GM12865 (cell line): ENCODE data around the gene OAT.

Experiments
- DNase-seq: peaks from one replicate; pipeline ENCODE4 v3.0.0; 2010; ENCODE audit warnings: low read depth
- H3K4me3 ChIP-seq: 2 replicates; pipeline ENCODE4 v1.5.1; 2011; ENCODE audit warnings: mild to moderate bottlenecking, low read depth, low read length, control low read depth
- CTCF ChIP-seq: IDR thresholded peaks from 2 replicates; pipeline ENCODE4 v1.5.1; 2011; ENCODE audit warnings: low read length, control low read depth, low read depth, inconsistent platforms; ENCODE audit not compliant: insufficient read depth; ENCODE audit errors: missing control alignments

The OAT gene

GRCh38 chr10:124354411-124355382, 64.0 kb downstream of the OAT start:
- DNase-seq: peak; percentile 40

GRCh38 chr10:124353896-124354295, 64.8 kb downstream of the OAT start:
- H3K4me3 ChIP-seq: no peak overlapping the region
- DNase-seq: no peak
- no peak for TF ChIP-seq CTCF

More at GRCh38 chr10:124354411-124355382, 64.0 kb downstream of the OAT start:
- no peak for TF ChIP-seq CTCF
- H3K4me3 ChIP-seq: peak overlapping the region; percentile 31

GRCh38 chr10:124353091-124353815, 65.5 kb downstream of the OAT start:
- DNase-seq: no peak
- H3K4me3 ChIP-seq: no peak overlapping the region
- no peak for TF ChIP-seq CTCF

GRCh38 chr10:124351481-124352220, 67.1 kb downstream of the OAT start:
- DNase-seq: no peak
- H3K4me3 ChIP-seq: no peak overlapping the region
- no peak for TF ChIP-seq CTCF

- DNase-seq: no peak
- TF ChIP-seq CTCF: no peak
- no peak overlapping the region for H3K4me3 ChIP-seq
Measured at GRCh38 chr10:124350806-124351205, 67.9 kb downstream of the OAT start.

- no peak for DNase-seq
- TF ChIP-seq CTCF: no peak
- no peak overlapping the region for H3K4me3 ChIP-seq
Measured at GRCh38 chr10:124349996-124350280, 68.8 kb downstream of the OAT start.
